Activated CD8-positive, alpha-beta memory T cell treated with anti-CD3 and anti-CD28 coated beads, Interleukin-2, amount 10 ng/mL, durations not matched to agents 7 days and 5 days (primary cell): Measurements from ENCODE around the gene COG6. TPM values are rescaled to one million over a fixed set of nuclear protein-coding genes. Genes with fewer than 3 reads are reported as not detected.

Source experiments
- ATAC-seq: fragments of 150-1000 bp; cut with Tn5 transposase; one replicate; pipeline ENCODE4 v1.10.0; 2021; ENCODE audit warnings: moderate library complexity
- CTCF ChIA-PET: fragments of 350-600 bp; sonication (Branson Sonifier 250); formaldehyde crosslinking; loops from one replicate; lab custom pipeline; 2021; ENCODE audit warnings: antibody characterized with exemption; lab: Charles Lee
- DNase-seq: peaks from one replicate; pipeline ENCODE4 v3.0.0-alpha.2; 2020
- H3K27ac Mint-ChIP-seq: one replicate; pipeline ENCODE4 v1.8.0; 2021; ENCODE audit warnings: mild to moderate bottlenecking, mixed read lengths
- H3K27me3 Mint-ChIP-seq: one replicate; pipeline ENCODE4 v1.8.0; 2021; ENCODE audit warnings: mixed read lengths
- H3K36me3 Mint-ChIP-seq: one replicate; pipeline ENCODE4 v1.8.0; 2021; ENCODE audit warnings: mild to moderate bottlenecking, mixed read lengths
- H3K4me1 Mint-ChIP-seq: one replicate; pipeline ENCODE4 v1.8.0; 2021; ENCODE audit warnings: mixed read lengths
- H3K4me3 Mint-ChIP-seq: one replicate; pipeline ENCODE4 v1.8.0; 2021; ENCODE audit warnings: mild to moderate bottlenecking, moderate library complexity, mixed read lengths
- H3K9me3 Mint-ChIP-seq: one replicate; pipeline ENCODE4 v1.8.0; 2022; ENCODE audit warnings: low read depth, mixed read lengths
- microRNA-seq: library from miRNA; unstranded; fragments of <30 nt; microRNA quantifications from one replicate; pipeline ENCODE4 v1.2.0, GENCODE V29; 2022
- total RNA-seq, 2 experiments: library from RNA; stranded (reverse); gene quantifications; one replicate each; pipeline ENCODE4 v1.2.3, GENCODE V29; 2021

COG6 gene
- total RNA-seq, 2 experiments from 2014 or later = 26.4 to 28.6 TPM

GRCh38 chr13:39783051-39783450, 127.6 kb downstream of the COG6 start:
- Mint-ChIP-seq H3K27me3 (no peaks in the 10 kb centered on the region), H3K27ac (no peak overlapping the region), H3K4me3 (no peak overlapping the region), H3K36me3 (peaks cover 2% of the 10 kb centered on the region), H3K9me3 (no peaks in the 10 kb centered on the region), H3K4me1 (peaks cover 13% of the 10 kb centered on the region)
- CTCF ChIA-PET = interaction anchor here (1.1 kb wide), 1 partner anchor 172 kb away, joined by 3 read pairs; no protein-coding TSS in a partner anchor
- ATAC-seq (no peak), DNase-seq (no peak)

- no peak overlapping the region for H3K4me3 Mint-ChIP-seq
- no peak for DNase-seq
- ATAC-seq = no peak
- CTCF ChIA-PET = interaction anchor here (0.8 to 1.0 kb wide), 3 partner anchors 158 to 900 kb away, joined by 3 to 7 read pairs (median 3); no protein-coding TSS in a partner anchor
- H3K4me1 Mint-ChIP-seq = peaks cover 9% of the 10 kb centered on the region
- H3K36me3 Mint-ChIP-seq = peaks cover 2% of the 10 kb centered on the region
- H3K9me3 Mint-ChIP-seq = peaks cover 1% of the 10 kb centered on the region
- H3K27me3 Mint-ChIP-seq = no peaks in the 10 kb centered on the region
- no peak overlapping the region for H3K27ac Mint-ChIP-seq
Observed at GRCh38 chr13:39784347-39784746, 128.9 kb downstream of the COG6 start.

GRCh38 chr13:39786091-39786490, 130.6 kb downstream of the COG6 start:
- CTCF ChIA-PET = no interaction called here
- Mint-ChIP-seq H3K36me3 (peaks cover 2% of the 10 kb centered on the region), H3K4me3 (no peak overlapping the region), H3K27me3 (no peaks in the 10 kb centered on the region), H3K4me1 (peaks cover 5% of the 10 kb centered on the region), H3K9me3 (peaks cover 6% of the 10 kb centered on the region), H3K27ac (no peak overlapping the region)
- ATAC-seq = no peak
- no peak for DNase-seq

GRCh38 chr13:39787086-39787487, 131.6 kb downstream of the COG6 start:
- H3K36me3 Mint-ChIP-seq = peaks cover 2% of the 10 kb centered on the region
- DNase-seq = no peak
- H3K27ac Mint-ChIP-seq = no peak overlapping the region
- H3K27me3 Mint-ChIP-seq = no peaks in the 10 kb centered on the region
- no peak for ATAC-seq
- CTCF ChIA-PET = no interaction called here
- H3K4me1 Mint-ChIP-seq = no peaks in the 10 kb centered on the region
- H3K4me3 Mint-ChIP-seq = no peak overlapping the region
- peaks cover 7% of the 10 kb centered on the region for H3K9me3 Mint-ChIP-seq

GRCh38 chr13:39788102-39788501, 132.6 kb downstream of the COG6 start:
- Mint-ChIP-seq H3K27ac (no peak overlapping the region), H3K36me3 (peaks cover 2% of the 10 kb centered on the region), H3K4me3 (no peak overlapping the region), H3K27me3 (no peaks in the 10 kb centered on the region), H3K9me3 (peaks cover 8% of the 10 kb centered on the region), H3K4me1 (no peaks in the 10 kb centered on the region)
- CTCF ChIA-PET = no interaction called here
- DNase-seq (no peak), ATAC-seq (no peak)

- peaks cover 8% of the 10 kb centered on the region for H3K9me3 Mint-ChIP-seq
- H3K4me1 Mint-ChIP-seq = no peaks in the 10 kb centered on the region
- CTCF ChIA-PET = no interaction called here
- no peaks in the 10 kb centered on the region for H3K27me3 Mint-ChIP-seq
- H3K36me3 Mint-ChIP-seq = peaks cover 2% of the 10 kb centered on the region
- DNase-seq (no peak), ATAC-seq (no peak)
- H3K4me3 Mint-ChIP-seq = no peak overlapping the region
- no peak overlapping the region for H3K27ac Mint-ChIP-seq
Observed at GRCh38 chr13:39789451-39789850, 134.0 kb downstream of the COG6 start.

Small RNAs within 50 kb of the gene (microRNA-seq; reads per million reads assigned to microRNA genes)
- gene MIR4305 = not detected

Other genes starting within 250 kb of the COG6 start
- gene LHFPL6, start 52.5 kb upstream of the COG6 start, total RNA-seq = 1 to 10 TPM in 1 of 2 experiments, not detected in 1; 2.6 TPM